ENCODE measurements around the gene PLEKHA5. TPM values are rescaled to one million over a fixed set of nuclear protein-coding genes. Genes with fewer than 3 reads are reported as not detected.

PLEKHA5 gene
- total and polyA plus RNA-seq, 2 of the 4 experiments (the other 2 are of a cell fraction) = 5.3 to 12.2 TPM

- no peak overlapping the region for H2BK20ac ChIP-seq (ENCODE audit: low read depth, low read length)
- no peak overlapping the region for H3K4me3 ChIP-seq (ENCODE audit: insufficient read depth, low read depth, low read length)
- CTCF ChIA-PET = no interaction called here
- H2BK120ac ChIP-seq (ENCODE audit: low read depth, low read length) = no peak overlapping the region
- H3K9ac ChIP-seq (ENCODE audit: low read depth, low read length) = no peak overlapping the region
- H4K8ac ChIP-seq (ENCODE audit: low read depth in 2 of 2, low read length in 2 of 2) = no peak overlapping the region
- TF ChIP-seq RFX5 (IDR thresholded peaks at IDR 0.05; ENCODE audit: low read depth, low read length) (no peak), BHLHE40 (IDR thresholded peaks at IDR 0.05; ENCODE audit: low read depth, low read length) (no peak), RAD21 (IDR thresholded peaks at IDR 0.05; ENCODE audit: low read length) (no peak), RCOR1 (IDR thresholded peaks at IDR 0.05; ENCODE audit: insufficient replicate concordance, low read length) (no peak), MAZ (IDR thresholded peaks at IDR 0.05; ENCODE audit: borderline replicate concordance, low read depth, low read length) (no peak), FOS (IDR thresholded peaks at IDR 0.05; ENCODE audit: low read depth, low read length) (no peak), MXI1 (IDR thresholded peaks at IDR 0.05; ENCODE audit: borderline replicate concordance, low read depth, low read length) (no peak), POLR2A (IDR thresholded peaks at IDR 0.05; ENCODE audit: low read depth, low read length) (no peak), CEBPB (IDR thresholded peaks at IDR 0.05; ENCODE audit: low read depth, low read length) (no peak), MAFK (IDR thresholded peaks at IDR 0.05; ENCODE audit: low read depth, low read length) (no peak), USF2 (IDR thresholded peaks at IDR 0.05; ENCODE audit: low read depth, low read length) (no peak), NFE2L2 (IDR thresholded peaks at IDR 0.05; ENCODE audit: low read depth, low read length) (no peak), SMC3 (IDR thresholded peaks at IDR 0.05; ENCODE audit: low read depth, low read length) (no peak), CHD1 (IDR thresholded peaks at IDR 0.05; ENCODE audit: low read depth, low read length) (no peak)
- TF ChIP-seq, protein P1, sequence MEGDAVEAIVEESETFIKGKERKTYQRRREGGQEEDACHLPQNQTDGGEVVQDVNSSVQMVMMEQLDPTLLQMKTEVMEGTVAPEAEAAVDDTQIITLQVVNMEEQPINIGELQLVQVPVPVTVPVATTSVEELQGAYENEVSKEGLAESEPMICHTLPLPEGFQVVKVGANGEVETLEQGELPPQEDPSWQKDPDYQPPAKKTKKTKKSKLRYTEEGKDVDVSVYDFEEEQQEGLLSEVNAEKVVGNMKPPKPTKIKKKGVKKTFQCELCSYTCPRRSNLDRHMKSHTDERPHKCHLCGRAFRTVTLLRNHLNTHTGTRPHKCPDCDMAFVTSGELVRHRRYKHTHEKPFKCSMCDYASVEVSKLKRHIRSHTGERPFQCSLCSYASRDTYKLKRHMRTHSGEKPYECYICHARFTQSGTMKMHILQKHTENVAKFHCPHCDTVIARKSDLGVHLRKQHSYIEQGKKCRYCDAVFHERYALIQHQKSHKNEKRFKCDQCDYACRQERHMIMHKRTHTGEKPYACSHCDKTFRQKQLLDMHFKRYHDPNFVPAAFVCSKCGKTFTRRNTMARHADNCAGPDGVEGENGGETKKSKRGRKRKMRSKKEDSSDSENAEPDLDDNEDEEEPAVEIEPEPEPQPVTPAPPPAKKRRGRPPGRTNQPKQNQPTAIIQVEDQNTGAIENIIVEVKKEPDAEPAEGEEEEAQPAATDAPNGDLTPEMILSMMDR (conservative IDR thresholded peaks at IDR 0.05; ENCODE audit: low read depth, low read length) = no peak
- TF ChIP-seq, protein P2, sequence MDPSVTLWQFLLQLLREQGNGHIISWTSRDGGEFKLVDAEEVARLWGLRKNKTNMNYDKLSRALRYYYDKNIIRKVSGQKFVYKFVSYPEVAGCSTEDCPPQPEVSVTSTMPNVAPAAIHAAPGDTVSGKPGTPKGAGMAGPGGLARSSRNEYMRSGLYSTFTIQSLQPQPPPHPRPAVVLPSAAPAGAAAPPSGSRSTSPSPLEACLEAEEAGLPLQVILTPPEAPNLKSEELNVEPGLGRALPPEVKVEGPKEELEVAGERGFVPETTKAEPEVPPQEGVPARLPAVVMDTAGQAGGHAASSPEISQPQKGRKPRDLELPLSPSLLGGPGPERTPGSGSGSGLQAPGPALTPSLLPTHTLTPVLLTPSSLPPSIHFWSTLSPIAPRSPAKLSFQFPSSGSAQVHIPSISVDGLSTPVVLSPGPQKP (IDR thresholded peaks at IDR 0.05; ENCODE audit: borderline replicate concordance, low read depth, low read length) = no peak
- no peak overlapping the region for H4K5ac ChIP-seq (ENCODE audit: low read depth, low read length)
- intact Hi-C loops (cut with micrococcal nuclease) (no loop called here), dilution Hi-C loops (cut with HindIII; ENCODE audit: low sequenced_read_pairs, unreplicated experiment) (no loop called here), in situ Hi-C loops (cut with MboI; ENCODE audit: low sequenced_read_pairs) (no loop called here)
- no peak overlapping the region for H3K56ac ChIP-seq (ENCODE audit: extremely low read depth, insufficient read depth, low read length)
- peaks cover 1% of the 10 kb centered on the region; the same call in 1 of the 2 replicates for H3K4me1 ChIP-seq (ENCODE audit: control insufficient read depth, insufficient read depth, low read length)
- H3K27me3 ChIP-seq (ENCODE audit: control insufficient read depth, insufficient read depth, low read length) = no peaks in the 10 kb centered on the region
- no peak overlapping the region for H3K4ac ChIP-seq (ENCODE audit: low read depth, low read length)
- POLR2A ChIA-PET (ENCODE audit: unreplicated experiment) = no interaction called here
- H3K23ac ChIP-seq (ENCODE audit: low read depth, low read length) = no peak overlapping the region
- no peak overlapping the region for H2BK15ac ChIP-seq (ENCODE audit: low read depth, low read length)
- no peak overlapping the region for H3K4me2 ChIP-seq (ENCODE audit: low read depth, low read length)
- H4K91ac ChIP-seq (ENCODE audit: insufficient read depth, low read depth, low read length) = no peak overlapping the region
- no peak overlapping the region for H2AK5ac ChIP-seq (ENCODE audit: low read depth, low read length)
- H2AK9ac ChIP-seq (replicated peaks; ENCODE audit: low read depth, low read length, poor library complexity) = no peak overlapping the region
- no peak overlapping the region for H2AFZ ChIP-seq (replicated peaks; ENCODE audit: low read length, poor library complexity)
- no peaks in the 10 kb centered on the region for H4K20me1 ChIP-seq (ENCODE audit: insufficient read depth, low read length)
- no TSS peak for BruUV-seq (replicated peaks)
- H2BK5ac ChIP-seq (ENCODE audit: low read depth, low read length, poor library complexity, severe bottlenecking) = no peak overlapping the region
- no peak overlapping the region for H3K14ac ChIP-seq (replicated peaks; ENCODE audit: low read depth, low read length)
- H3K18ac ChIP-seq (ENCODE audit: low read depth, low read length) = no peak overlapping the region
- H3K27ac ChIP-seq (ENCODE audit: insufficient read depth, low read length) = no peak overlapping the region
- no peaks in the 10 kb centered on the region for H3K79me1 ChIP-seq (ENCODE audit: low read depth in 1 of 2, low read length in 2 of 2)
- WGBS, 2 experiments (ENCODE audit: extremely low coverage in 2 of 2, insufficient read length in 1 of 2) = 100% methylated on average over 2 of the region's 10 CpGs; no CpG with 5 or more reads in 1 of the 2 experiments
- H3K36me3 ChIP-seq (ENCODE audit: control insufficient read depth, insufficient read depth, low read length) = peaks cover 14% of the 10 kb centered on the region
- ATAC-seq (ENCODE audit: low read depth) = no peak
- H3K9me1 ChIP-seq (ENCODE audit: insufficient read depth, low read length) = no peaks in the 10 kb centered on the region; the same call in 1 of the 2 replicates
- no peak for DNase-seq
- no peaks in the 10 kb centered on the region for H3K9me3 ChIP-seq (ENCODE audit: control insufficient read depth, insufficient read depth, low read length)
Observed at GRCh38 chr12:19304149-19304750, 174.7 kb downstream of the PLEKHA5 start.

Data from IMR-90 (cell line).